Type B pancreatic cell (in vitro differentiated cells): ENCODE data around the gene SACM1L. TPM values are rescaled to one million over a fixed set of nuclear protein-coding genes. Genes with fewer than 3 reads are reported as not detected.

Experiments used
- DNase-seq: peaks from one replicate; pipeline ENCODE4 v3.0.0; 2021; ENCODE audit warnings: mixed read lengths; ENCODE audit not compliant: unreplicated experiment; ENCODE audit errors: extremely low spot score
- H3K27ac Mint-ChIP-seq: 2 replicates; pipeline ENCODE4 v1.8.0; 2021; ENCODE audit warnings: mild to moderate bottlenecking, mixed read lengths
- H3K27me3 Mint-ChIP-seq: 2 replicates; pipeline ENCODE4 v1.8.0; 2021; ENCODE audit warnings: mixed read lengths
- H3K36me3 Mint-ChIP-seq: 2 replicates; pipeline ENCODE4 v1.8.0; 2021; ENCODE audit warnings: mixed read lengths
- H3K4me1 Mint-ChIP-seq: one replicate; pipeline ENCODE4 v1.8.0; 2021; ENCODE audit warnings: mixed read lengths; ENCODE audit not compliant: unreplicated experiment
- H3K4me3 Mint-ChIP-seq: 2 replicates; pipeline ENCODE4 v1.8.0; 2021; ENCODE audit warnings: mild to moderate bottlenecking, mixed read lengths
- H3K9me3 Mint-ChIP-seq: 2 replicates; pipeline ENCODE4 v1.8.0; 2021; ENCODE audit warnings: mixed read lengths
- CTCF ChIP-seq: fragments of 200-600 bp; sonication (generic); conservative IDR thresholded peaks from 2 replicates; pipeline ENCODE4 v1.5.0; 2021; ENCODE audit warnings: antibody characterized with exemption, mild to moderate bottlenecking
- total RNA-seq: library from RNA; stranded (reverse); gene quantifications from 2 replicates; pipeline ENCODE4 v1.2.1, GENCODE V29; 2021; ENCODE audit warnings: low replicate concordance

SACM1L gene
- total RNA-seq, 1 donor from 2014 or later, result 51.6 TPM

GRCh38 chr3:45719655-45720487 lies 30.7 kb downstream of the SACM1L start:
- no peaks in the 10 kb centered on the region for H3K27me3 Mint-ChIP-seq
- no peaks in the 10 kb centered on the region for H3K9me3 Mint-ChIP-seq
- H3K27ac Mint-ChIP-seq, result no peak overlapping the region
- H3K4me1 Mint-ChIP-seq, result no peaks in the 10 kb centered on the region
- DNase-seq, result no peak
- peaks cover 44% of the 10 kb centered on the region for H3K36me3 Mint-ChIP-seq
- no peak for TF ChIP-seq CTCF
- H3K4me3 Mint-ChIP-seq, result no peak overlapping the region

- H3K27me3 Mint-ChIP-seq, result no peaks in the 10 kb centered on the region
- no peak for TF ChIP-seq CTCF
- no peak overlapping the region for H3K4me3 Mint-ChIP-seq
- H3K4me1 Mint-ChIP-seq, result no peaks in the 10 kb centered on the region
- no peak overlapping the region for H3K27ac Mint-ChIP-seq
- H3K36me3 Mint-ChIP-seq, result peaks cover 55% of the 10 kb centered on the region
- no peak for DNase-seq
- H3K9me3 Mint-ChIP-seq, result no peaks in the 10 kb centered on the region
These were observed 35.7 kb downstream of the SACM1L start for GRCh38 chr3:45724911-45725310.

DNA sequence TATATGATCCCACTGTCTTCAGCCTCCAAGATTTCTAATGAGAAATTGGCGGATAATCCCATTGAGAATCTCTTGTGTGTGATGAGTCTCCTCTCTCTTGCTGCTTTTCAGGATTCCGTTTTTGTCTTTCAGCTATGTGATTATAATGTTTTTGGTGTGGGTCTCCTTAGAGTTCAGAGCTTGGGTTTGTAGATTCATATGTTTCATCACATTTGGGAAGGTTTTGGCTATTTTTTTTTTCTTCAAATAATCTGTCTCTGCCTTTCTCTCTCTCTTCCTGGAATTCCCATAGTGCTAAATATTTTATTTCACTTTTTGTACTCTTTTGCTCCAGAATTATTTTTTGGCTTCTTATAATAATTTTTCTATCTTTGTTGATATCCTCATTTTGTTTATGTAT lies 40.4 kb downstream of the SACM1L start:
- Mint-ChIP-seq H3K36me3 (peaks cover 51% of the 10 kb centered on the region), H3K4me1 (no peaks in the 10 kb centered on the region), H3K4me3 (no peak overlapping the region), H3K27me3 (no peaks in the 10 kb centered on the region), H3K9me3 (no peaks in the 10 kb centered on the region), H3K27ac (no peak overlapping the region)
- no peak for TF ChIP-seq CTCF
- DNase-seq, result no peak

- Mint-ChIP-seq H3K4me3 (no peak overlapping the region), H3K36me3 (peaks cover 51% of the 10 kb centered on the region), H3K27ac (no peak overlapping the region), H3K27me3 (no peaks in the 10 kb centered on the region), H3K4me1 (no peaks in the 10 kb centered on the region), H3K9me3 (no peaks in the 10 kb centered on the region)
- no peak for DNase-seq
- no peak for TF ChIP-seq CTCF
These were observed 41.4 kb downstream of the SACM1L start for GRCh38 chr3:45730409-45731154.

- DNase-seq, result no peak
- no peaks in the 10 kb centered on the region for H3K9me3 Mint-ChIP-seq
- no peak overlapping the region for H3K27ac Mint-ChIP-seq
- peaks cover 49% of the 10 kb centered on the region for H3K36me3 Mint-ChIP-seq
- H3K27me3 Mint-ChIP-seq, result no peaks in the 10 kb centered on the region
- no peak for TF ChIP-seq CTCF
- H3K4me1 Mint-ChIP-seq, result no peaks in the 10 kb centered on the region
- H3K4me3 Mint-ChIP-seq, result no peak overlapping the region
These were observed 47.5 kb downstream of the SACM1L start for GRCh38 chr3:45736707-45737106.
